Stimulated activated CD8-positive, alpha-beta memory T cell treated with anti-CD3 and anti-CD28 coated beads, Interleukin-2, amount 100 ng/mL, for 48 hours (primary cell): ENCODE data around the gene POLA1.

ENCODE experiments used
- DNase-seq, 2 donors: peaks; one replicate each; pipeline ENCODE4 v3.0.0-alpha.2; 2020; ENCODE audit warnings: low read depth in 2 of 2

POLA1 gene

GRCh38 chrX:24696294-24696693, 2.6 kb downstream of the POLA1 start:
- DNase-seq: no peak

- no peak for DNase-seq
These were observed 8.9 kb downstream of the POLA1 start for GRCh38 chrX:24702362-24703184.

GRCh38 chrX:24703185-24703494, 9.4 kb downstream of the POLA1 start:
- no peak for DNase-seq

GRCh38 chrX:24718771-24719170, 25.1 kb downstream of the POLA1 start:
- DNase-seq: no peak

- DNase-seq: no peak
These were observed 26.3 kb downstream of the POLA1 start for GRCh38 chrX:24720036-24720435.

- no peak for DNase-seq
These were observed 34.8 kb downstream of the POLA1 start for GRCh38 chrX:24728530-24728929.

GRCh38 chrX:24732766-24733500, 39.2 kb downstream of the POLA1 start:
- DNase-seq: no peak

- no peak for DNase-seq
These were observed 47.6 kb downstream of the POLA1 start for GRCh38 chrX:24741330-24741729.

GRCh38 chrX:24748196-24748595, 54.5 kb downstream of the POLA1 start:
- no peak for DNase-seq

- no peak for DNase-seq
These were observed 66.1 kb downstream of the POLA1 start for GRCh38 chrX:24759786-24760185.

GRCh38 chrX:24760363-24761000, 66.8 kb downstream of the POLA1 start:
- DNase-seq: no peak

GRCh38 chrX:24761306-24761705, 67.6 kb downstream of the POLA1 start:
- DNase-seq: no peak

GRCh38 chrX:24763989-24764388, 70.3 kb downstream of the POLA1 start:
- no peak for DNase-seq

GRCh38 chrX:24767557-24767956, 73.8 kb downstream of the POLA1 start:
- no peak for DNase-seq

GRCh38 chrX:24768556-24768955, 74.8 kb downstream of the POLA1 start:
- DNase-seq: no peak

- no peak for DNase-seq
These were observed 80.9 kb downstream of the POLA1 start for GRCh38 chrX:24774650-24775049.

- no peak for DNase-seq
These were observed 82.2 kb downstream of the POLA1 start for GRCh38 chrX:24775891-24776290.

- no peak for DNase-seq
These were observed 83.9 kb downstream of the POLA1 start for GRCh38 chrX:24777660-24778059.

GRCh38 chrX:24782011-24782410, 88.3 kb downstream of the POLA1 start:
- DNase-seq: no peak

- DNase-seq: no peak
These were observed 95.3 kb downstream of the POLA1 start for GRCh38 chrX:24789047-24789446.

GRCh38 chrX:24790166-24790565, 96.4 kb downstream of the POLA1 start:
- no peak for DNase-seq

GRCh38 chrX:24796204-24796603, 102.5 kb downstream of the POLA1 start:
- DNase-seq: no peak

GRCh38 chrX:24799078-24799477, 105.4 kb downstream of the POLA1 start:
- DNase-seq: no peak
